Breast epithelium (tissue), 4 donors: ENCODE measurements around the gene AHCTF1. TPM values are rescaled to one million over a fixed set of nuclear protein-coding genes. Genes with fewer than 3 reads are reported as not detected.

Experiments used
- DNase-seq, 2 donors: peaks; one replicate each; pipeline ENCODE4 v3.0.0-alpha.2; 2019; ENCODE audit warnings: low spot score in 2 of 2
- H3K27ac ChIP-seq, 2 donors: fragments of 200-600 bp; sonication (generic) in 1 of 2; one replicate each; pipeline ENCODE4 v1.5.1; 2016 to 2019; ENCODE audit warnings: mild to moderate bottlenecking in 1 of 2
- H3K27me3 ChIP-seq, 2 donors: fragments of 200-600 bp; sonication (generic) in 1 of 2; one replicate each; pipeline versions ENCODE4 v1.5.1 to v1.6.0; 2017 to 2019; ENCODE audit warnings: control low read depth in 1 of 2, mild to moderate bottlenecking in 1 of 2
- H3K36me3 ChIP-seq: fragments of 200-600 bp; one replicate; pipeline ENCODE4 v1.5.1; 2019
- H3K4me1 ChIP-seq, 2 donors: fragments of 200-600 bp; sonication (generic); one replicate each; pipeline ENCODE4 v1.5.1; 2016 to 2019; ENCODE audit warnings: control low read depth in 1 of 2
- H3K4me3 ChIP-seq, 3 donors: fragments of 200-600 bp; sonication (generic); 1 replicate in 2 of 3; 2 replicates in 1 of 3; pipeline ENCODE4 v1.5.1; 2016 to 2019; ENCODE audit warnings: mild to moderate bottlenecking in 3 of 3, moderate library complexity in 2 of 3
- H3K9me3 ChIP-seq, 2 donors: fragments of 200-600 bp; sonication (generic) in 1 of 2; one replicate each; pipeline ENCODE4 v1.5.1; 2016 to 2019; ENCODE audit warnings: control low read depth in 1 of 2
- POLR2A ChIP-seq: fragments of 450-650 bp; IDR thresholded peaks from one replicate; pipeline ENCODE4 v1.6.1; 2016; ENCODE audit warnings: antibody characterized with exemption, mild to moderate bottlenecking, moderate library complexity
- POLR2AphosphoS5 ChIP-seq, 3 donors: sonication (generic); formaldehyde crosslinking; IDR thresholded peaks; one replicate each; pipeline ENCODE4 v1.6.1; 2017; ENCODE audit warnings: antibody characterized with exemption in 3 of 3
- intact Hi-C: fragments of 100-400 bp; cut with DNase I; formaldehyde crosslinking; loops from one replicate; pipeline ENCODE4 v1.15.1; 2023; ENCODE audit warnings: low total_unique reads
- total RNA-seq, 3 donors: library from RNA; depleted of rRNA; stranded (reverse); fragments of >200 nt; gene quantifications; one replicate each; pipeline ENCODE4 v1.1.0, GENCODE V29; 2016
- TF ChIP-seq, protein P1 (sequence below), 3 donors: fragments of 450-650 bp; IDR thresholded peaks; one replicate each; pipeline ENCODE4 v1.5.1; 2016 to 2017; ENCODE audit warnings: antibody characterized with exemption in 3 of 3, mild to moderate bottlenecking in 3 of 3, moderate library complexity in 3 of 3

The AHCTF1 gene
- total RNA-seq, 3 donors from 2014 or later: 44.9 to 82.2 (median 55.9) TPM

DNA sequence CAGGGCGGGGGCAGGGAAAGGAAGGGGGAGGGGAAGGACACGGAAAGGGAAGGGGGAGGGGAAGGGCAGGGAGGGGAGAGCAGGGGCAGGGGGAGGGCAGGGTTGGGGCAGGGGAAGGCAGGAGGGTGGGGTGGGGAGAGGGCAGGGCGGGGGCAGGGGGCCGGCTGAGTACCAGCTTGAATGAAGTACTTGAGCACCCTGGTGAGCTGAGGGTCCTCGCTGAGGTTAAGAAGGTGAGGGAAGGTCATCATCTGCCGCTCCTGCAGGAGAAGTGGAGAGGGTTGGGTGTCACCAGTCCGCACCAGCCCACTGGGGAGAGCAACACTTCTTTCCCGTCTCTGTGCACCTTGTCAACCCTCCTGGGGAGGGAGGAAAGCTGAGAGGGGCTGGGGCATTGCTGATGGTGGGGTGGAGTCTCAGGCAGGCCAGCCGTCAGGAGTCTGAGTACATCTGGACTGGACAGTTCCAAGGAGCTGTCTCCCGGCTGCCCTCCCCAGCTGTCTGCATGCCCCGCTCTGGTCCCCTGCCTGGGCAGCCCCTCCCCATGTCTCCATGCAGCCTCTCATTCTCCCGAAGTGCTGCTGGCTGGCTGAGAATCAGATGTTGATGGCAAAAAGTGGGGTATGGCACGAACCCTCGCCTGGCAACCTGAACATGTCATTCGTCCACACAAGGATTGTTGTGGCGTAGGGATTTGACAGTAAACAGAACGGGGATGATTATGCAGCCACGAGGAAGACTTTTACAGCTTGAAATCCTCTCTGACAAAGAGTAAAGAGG, 137.5 kb downstream of the AHCTF1 start:
- no peaks in the 10 kb centered on the region for H3K9me3 ChIP-seq
- H3K27me3 ChIP-seq: peaks cover 0 to 14% of the 10 kb centered on the region in 2 donors
- H3K4me3 ChIP-seq: no peak overlapping the region
- H3K36me3 ChIP-seq: no peaks in the 10 kb centered on the region
- intact Hi-C loops: no loop called here
- no peak overlapping the region for H3K27ac ChIP-seq
- H3K4me1 ChIP-seq: no peaks in the 10 kb centered on the region
- no peak for DNase-seq
- TF ChIP-seq POLR2A (no peak), POLR2AphosphoS5 (IDR thresholded peaks at IDR 0.05) (no peak)
- TF ChIP-seq, protein P1, sequence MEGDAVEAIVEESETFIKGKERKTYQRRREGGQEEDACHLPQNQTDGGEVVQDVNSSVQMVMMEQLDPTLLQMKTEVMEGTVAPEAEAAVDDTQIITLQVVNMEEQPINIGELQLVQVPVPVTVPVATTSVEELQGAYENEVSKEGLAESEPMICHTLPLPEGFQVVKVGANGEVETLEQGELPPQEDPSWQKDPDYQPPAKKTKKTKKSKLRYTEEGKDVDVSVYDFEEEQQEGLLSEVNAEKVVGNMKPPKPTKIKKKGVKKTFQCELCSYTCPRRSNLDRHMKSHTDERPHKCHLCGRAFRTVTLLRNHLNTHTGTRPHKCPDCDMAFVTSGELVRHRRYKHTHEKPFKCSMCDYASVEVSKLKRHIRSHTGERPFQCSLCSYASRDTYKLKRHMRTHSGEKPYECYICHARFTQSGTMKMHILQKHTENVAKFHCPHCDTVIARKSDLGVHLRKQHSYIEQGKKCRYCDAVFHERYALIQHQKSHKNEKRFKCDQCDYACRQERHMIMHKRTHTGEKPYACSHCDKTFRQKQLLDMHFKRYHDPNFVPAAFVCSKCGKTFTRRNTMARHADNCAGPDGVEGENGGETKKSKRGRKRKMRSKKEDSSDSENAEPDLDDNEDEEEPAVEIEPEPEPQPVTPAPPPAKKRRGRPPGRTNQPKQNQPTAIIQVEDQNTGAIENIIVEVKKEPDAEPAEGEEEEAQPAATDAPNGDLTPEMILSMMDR (IDR thresholded peaks at IDR 0.05): no peak

DNA sequence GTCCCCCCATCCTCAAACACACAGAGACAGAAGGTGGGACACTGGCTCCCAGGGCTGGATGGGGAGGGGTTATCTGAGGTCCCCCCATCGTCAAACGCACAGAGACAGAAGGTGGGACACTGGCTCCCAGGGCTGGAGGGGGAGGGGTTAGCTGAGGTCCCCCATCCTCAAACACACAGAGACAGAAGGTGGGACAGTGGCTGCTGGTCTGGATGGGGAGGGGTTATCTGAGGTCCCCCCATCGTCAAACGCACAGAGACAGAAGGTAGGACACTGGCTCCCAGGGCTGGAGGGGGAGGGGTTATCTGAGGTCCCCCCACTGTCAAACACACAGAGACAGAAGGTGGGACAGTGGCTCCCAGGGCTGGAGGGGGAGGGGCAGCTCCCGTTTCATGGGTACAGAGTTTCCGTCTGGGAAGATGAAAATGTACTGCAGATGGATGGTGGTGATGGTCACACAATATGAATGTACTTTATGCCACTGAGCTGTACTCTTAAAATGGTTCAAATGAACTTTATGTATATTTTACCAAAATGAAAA, 138.3 kb downstream of the AHCTF1 start:
- Histone ChIP-seq H3K9me3 (no peaks in the 10 kb centered on the region), H3K4me3 (no peak overlapping the region), H3K27ac (no peak overlapping the region), H3K27me3 (peaks cover 0 to 9% of the 10 kb centered on the region in 2 donors), H3K4me1 (no peaks in the 10 kb centered on the region), H3K36me3 (no peaks in the 10 kb centered on the region)
- no peak for DNase-seq
- intact Hi-C loops: no loop called here
- TF ChIP-seq POLR2A (no peak), POLR2AphosphoS5 (IDR thresholded peaks at IDR 0.05) (no peak)
- TF ChIP-seq, protein P1 (IDR thresholded peaks at IDR 0.05): no peak

DNA sequence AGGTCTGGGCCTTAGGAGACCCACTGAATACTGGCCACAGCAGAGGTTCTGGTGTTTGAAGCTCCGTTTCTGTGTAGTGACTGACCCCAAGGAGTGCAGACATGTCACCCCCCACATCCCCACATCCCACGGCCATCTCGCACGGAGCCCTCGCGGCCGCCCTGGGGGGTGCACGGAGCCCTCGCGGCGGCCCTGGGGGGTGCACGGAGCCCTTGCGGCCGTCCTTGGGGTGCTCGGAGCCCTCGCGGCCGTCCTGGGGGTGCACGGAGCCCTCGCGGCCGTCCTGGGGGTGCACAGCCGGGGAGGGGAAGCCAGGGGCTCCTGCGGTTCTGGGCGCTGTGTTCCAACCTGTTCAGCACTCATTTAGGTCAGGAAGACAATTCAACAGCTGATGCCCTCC, 139.1 kb downstream of the AHCTF1 start:
- DNase-seq: no peak
- peaks cover 0 to 9% of the 10 kb centered on the region in 2 donors for H3K27me3 ChIP-seq
- no peaks in the 10 kb centered on the region for H3K4me1 ChIP-seq
- no peak overlapping the region for H3K27ac ChIP-seq
- intact Hi-C loops: no loop called here
- no peaks in the 10 kb centered on the region for H3K36me3 ChIP-seq
- no peaks in the 10 kb centered on the region for H3K9me3 ChIP-seq
- no peak overlapping the region for H3K4me3 ChIP-seq
- TF ChIP-seq, protein P1 (IDR thresholded peaks at IDR 0.05): no peak
- TF ChIP-seq POLR2AphosphoS5 (IDR thresholded peaks at IDR 0.05): no peak

DNA sequence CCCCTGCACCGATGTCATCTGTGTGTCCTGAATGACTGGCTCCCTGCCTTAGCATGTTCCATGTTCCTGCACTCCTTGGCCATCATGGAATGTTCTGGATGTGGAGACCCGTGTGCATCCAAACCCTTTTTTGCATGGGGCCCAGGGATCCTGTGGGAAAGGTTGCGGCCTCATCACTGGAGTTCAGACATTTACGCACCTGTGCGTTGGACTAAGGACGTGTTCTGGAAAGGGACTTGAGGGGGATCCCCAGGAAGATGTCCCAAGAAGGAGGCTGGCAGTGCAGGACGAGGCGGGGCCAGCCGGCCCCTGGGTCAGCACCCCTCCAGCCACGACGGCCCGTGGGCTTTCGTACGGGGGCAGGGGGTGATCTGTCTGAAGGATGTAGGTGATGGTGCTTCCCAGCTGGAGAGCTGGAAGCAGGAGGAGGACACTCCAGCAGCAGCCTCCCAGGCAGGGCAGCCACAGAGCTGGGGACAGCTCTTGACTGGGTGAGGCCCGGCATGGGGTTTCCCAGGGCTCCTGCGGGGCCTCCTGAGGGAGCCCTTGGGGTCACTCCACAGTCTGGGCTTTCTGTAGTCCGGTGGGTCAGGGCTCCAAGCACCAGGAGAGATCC, 140.3 kb downstream of the AHCTF1 start:
- H3K27ac ChIP-seq: no peak overlapping the region
- H3K36me3 ChIP-seq: no peaks in the 10 kb centered on the region
- DNase-seq: no peak
- no peak overlapping the region for H3K4me3 ChIP-seq
- TF ChIP-seq, protein P1 (IDR thresholded peaks at IDR 0.05): no peak
- TF ChIP-seq POLR2AphosphoS5 (IDR thresholded peaks at IDR 0.05): no peak
- TF ChIP-seq POLR2A: no peak
- intact Hi-C loops: no loop called here
- H3K27me3 ChIP-seq: peaks cover 0 to 9% of the 10 kb centered on the region in 2 donors
- no peaks in the 10 kb centered on the region for H3K4me1 ChIP-seq
- H3K9me3 ChIP-seq: no peaks in the 10 kb centered on the region

DNA sequence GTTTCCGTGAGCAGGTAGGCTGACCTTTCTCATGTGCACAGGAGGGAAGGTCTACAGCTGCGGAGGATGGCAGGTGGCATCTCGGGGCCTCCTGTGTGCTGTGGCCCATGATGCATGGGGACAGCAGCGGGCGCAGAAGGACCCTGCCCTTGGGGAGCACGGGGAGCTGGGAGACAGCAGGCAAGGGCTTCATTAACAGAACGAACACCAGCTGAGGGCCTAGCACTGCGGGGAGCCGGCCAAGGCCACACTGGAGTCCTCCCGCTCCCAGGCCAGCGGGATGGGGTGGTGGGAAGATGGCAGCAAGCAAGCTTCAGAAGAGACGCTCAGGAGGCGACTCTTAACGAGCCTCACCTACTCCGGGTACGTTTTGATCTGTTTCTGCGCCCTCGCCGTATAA, 140.9 kb downstream of the AHCTF1 start:
- no peak for DNase-seq
- no peak overlapping the region for H3K27ac ChIP-seq
- H3K36me3 ChIP-seq: no peaks in the 10 kb centered on the region
- peaks cover 0 to 9% of the 10 kb centered on the region in 2 donors for H3K27me3 ChIP-seq
- no peaks in the 10 kb centered on the region for H3K4me1 ChIP-seq
- H3K9me3 ChIP-seq: no peaks in the 10 kb centered on the region
- intact Hi-C loops: no loop called here
- H3K4me3 ChIP-seq: no peak overlapping the region
- TF ChIP-seq POLR2AphosphoS5 (IDR thresholded peaks at IDR 0.05) (no peak), POLR2A (no peak)
- TF ChIP-seq, protein P1 (IDR thresholded peaks at IDR 0.05): no peak
